Measurements from ENCODE around the gene AK9. TPM values are rescaled to one million over a fixed set of nuclear protein-coding genes. Genes with fewer than 3 reads are reported as not detected.
"Not testable (repeated sequence)": the region's sequence is repeated elsewhere in the genome, so short reads cannot be mapped to it uniquely, and the experiment has no call there.

AK9 gene
- 1 to 10 TPM; 8.0 to 8.2 TPM for total RNA-seq

DNA sequence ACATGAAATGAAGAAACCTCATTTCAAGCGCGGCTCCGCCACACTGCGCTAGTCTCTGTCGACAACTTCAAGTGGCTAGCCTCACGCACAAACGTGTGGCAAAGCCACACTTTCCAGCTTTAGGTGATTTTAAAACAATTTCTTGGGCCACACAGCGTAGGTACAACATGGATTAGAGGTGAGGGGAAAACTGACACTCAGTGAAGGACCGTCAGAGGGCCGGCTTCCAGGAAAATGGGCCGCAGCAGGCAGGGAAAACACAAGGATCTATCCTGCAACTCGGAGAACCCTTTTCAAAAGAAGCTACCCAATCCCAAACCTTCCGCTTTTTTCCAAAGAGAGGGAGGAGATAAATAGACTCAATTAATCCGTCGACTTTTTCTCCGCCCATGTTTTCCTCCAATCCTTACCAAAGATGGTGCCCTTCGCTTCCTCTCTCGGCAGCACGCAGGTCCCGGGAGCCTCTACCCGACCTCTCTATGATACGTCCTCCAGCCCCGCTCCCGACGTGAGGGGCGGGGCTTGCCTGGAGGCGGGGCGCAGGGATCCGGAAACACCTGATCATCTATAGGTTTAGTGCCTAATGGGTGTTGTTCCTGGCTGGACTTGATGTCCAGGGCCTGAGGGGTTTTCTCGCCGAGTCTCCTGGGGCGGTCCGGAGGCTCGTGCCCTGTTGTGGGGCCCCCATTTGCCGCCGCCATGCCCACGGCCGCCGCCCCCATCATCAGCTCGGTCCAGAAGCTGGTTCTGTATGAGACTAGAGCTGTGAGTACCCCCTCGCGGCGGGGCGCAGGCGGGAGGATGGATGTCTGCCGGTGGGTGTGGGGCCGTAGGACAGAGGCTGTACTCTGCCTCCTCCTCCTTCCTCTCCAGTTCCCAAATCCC, at the start of gene AK9, which contains the start of gene FIG4:
Gene AK9 (minus strand): TSS at position 466 of the 885 bp plus-strand sequence. CDS start 15,457 bp downstream, outside the sequence.
Gene FIG4 (plus strand): TSS at position 560 of the 885 bp plus-strand sequence. CDS start 140 bp downstream, at position 700.
- H3K9me3 Mint-ChIP-seq: no peaks in the 10 kb centered on the region
- POLR2A ChIA-PET: interaction anchor here (0.6 kb wide), 1 partner anchor 203 kb away, joined by 6 read pairs; no protein-coding TSS in a partner anchor
- no peaks in the 10 kb centered on the region for H3K27me3 Mint-ChIP-seq
- peaks cover 1% of the 10 kb centered on the region for H3K36me3 Mint-ChIP-seq
- peaks cover 19% of the 10 kb centered on the region for H3K4me1 Mint-ChIP-seq
- DNase-seq: peak; percentile 91
- peak within 1 kb of the TSS; percentile 98 for H3K4me3 Mint-ChIP-seq
- ATAC-seq (ENCODE audit: low read depth): peak; percentile 98
- peak within 1 kb of the TSS; percentile 89 for H3K27ac Mint-ChIP-seq

DNA sequence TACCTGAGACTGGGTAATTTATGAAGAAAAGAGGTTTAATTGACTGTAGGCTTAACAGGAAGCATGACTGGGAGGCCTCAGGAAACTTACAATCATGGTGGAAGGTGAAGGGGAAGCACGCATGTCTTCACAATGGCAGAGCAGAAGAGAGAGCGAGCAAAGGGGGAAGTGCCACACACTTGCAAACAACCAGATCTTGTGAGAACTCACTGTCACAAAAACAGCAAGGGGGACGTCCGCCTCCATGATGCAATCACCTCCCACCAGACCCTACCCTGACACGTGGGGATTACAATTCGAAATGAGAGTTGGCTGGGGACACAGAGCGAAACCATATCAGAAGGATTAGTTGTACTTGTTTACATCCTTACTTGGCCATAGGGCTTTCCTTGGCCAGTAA, 49.8 kb upstream of the AK9 start:
- POLR2A ChIA-PET: no interaction called here
- peaks cover 38% of the 10 kb centered on the region for H3K36me3 Mint-ChIP-seq
- no peak overlapping the region for H3K27ac Mint-ChIP-seq

DNA sequence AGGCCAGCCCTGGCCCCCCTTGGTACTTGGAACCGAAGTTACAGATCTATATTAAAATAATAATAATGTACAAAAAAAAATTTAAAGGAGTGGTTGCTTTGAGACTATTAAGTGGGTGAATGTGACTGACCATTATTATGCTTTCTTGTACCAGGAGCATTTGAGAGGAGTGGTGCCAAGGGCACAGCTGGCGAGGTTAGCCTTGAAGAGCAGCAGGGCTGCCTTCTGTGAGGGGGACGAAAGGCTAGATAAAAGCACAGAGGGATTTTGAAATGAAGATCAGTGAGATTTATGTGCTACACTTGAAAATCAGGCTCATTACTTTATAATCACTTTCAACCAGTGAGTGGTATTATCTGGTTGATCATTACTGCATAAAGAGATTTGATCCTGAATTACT, 48.7 kb upstream of the AK9 start:
- no peaks in the 10 kb centered on the region for H3K4me1 Mint-ChIP-seq
- H3K36me3 Mint-ChIP-seq: peaks cover 27% of the 10 kb centered on the region
- H3K9me3 Mint-ChIP-seq: no peaks in the 10 kb centered on the region
- H3K27me3 Mint-ChIP-seq: no peaks in the 10 kb centered on the region
- POLR2A ChIA-PET: no interaction called here
- no peak overlapping the region for H3K27ac Mint-ChIP-seq
- no peak for DNase-seq
- no peak for ATAC-seq (ENCODE audit: low read depth)
- no peak overlapping the region for H3K4me3 Mint-ChIP-seq

More for the DNA sequence above, 49.8 kb upstream of the AK9 start:
- ATAC-seq (ENCODE audit: low read depth) (no peak), DNase-seq (no peak)
- Mint-ChIP-seq H3K4me3 (no peak overlapping the region), H3K4me1 (no peaks in the 10 kb centered on the region), H3K27me3 (no peaks in the 10 kb centered on the region), H3K9me3 (peaks cover 3% of the 10 kb centered on the region)

DNA sequence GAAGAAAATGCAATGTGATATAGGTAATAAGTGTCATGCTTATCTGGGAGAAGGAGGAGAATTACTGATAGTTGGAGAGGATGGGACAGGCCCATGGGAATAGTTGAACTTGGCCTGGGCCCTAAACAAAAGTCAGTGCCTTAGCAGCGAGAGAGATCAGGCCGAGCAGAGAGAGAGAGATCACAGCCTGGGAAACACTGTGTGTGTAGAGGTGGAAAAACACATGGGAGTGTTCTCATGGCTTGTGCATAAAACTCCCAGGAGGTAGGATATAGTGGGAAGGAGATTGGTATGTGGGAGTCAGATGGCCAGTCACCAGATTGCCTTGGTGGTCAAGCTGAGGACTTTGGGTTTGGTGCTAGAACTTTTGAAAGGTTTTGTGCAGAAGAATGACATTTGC, 47.7 kb upstream of the AK9 start:
- H3K4me3 Mint-ChIP-seq: no peak overlapping the region
- H3K27me3 Mint-ChIP-seq: no peaks in the 10 kb centered on the region
- POLR2A ChIA-PET: no interaction called here
- no peak overlapping the region for H3K27ac Mint-ChIP-seq
- no peaks in the 10 kb centered on the region for H3K9me3 Mint-ChIP-seq
- ATAC-seq (ENCODE audit: low read depth) (no peak), DNase-seq (no peak)
- H3K4me1 Mint-ChIP-seq: no peaks in the 10 kb centered on the region
- peaks cover 22% of the 10 kb centered on the region for H3K36me3 Mint-ChIP-seq

DNA sequence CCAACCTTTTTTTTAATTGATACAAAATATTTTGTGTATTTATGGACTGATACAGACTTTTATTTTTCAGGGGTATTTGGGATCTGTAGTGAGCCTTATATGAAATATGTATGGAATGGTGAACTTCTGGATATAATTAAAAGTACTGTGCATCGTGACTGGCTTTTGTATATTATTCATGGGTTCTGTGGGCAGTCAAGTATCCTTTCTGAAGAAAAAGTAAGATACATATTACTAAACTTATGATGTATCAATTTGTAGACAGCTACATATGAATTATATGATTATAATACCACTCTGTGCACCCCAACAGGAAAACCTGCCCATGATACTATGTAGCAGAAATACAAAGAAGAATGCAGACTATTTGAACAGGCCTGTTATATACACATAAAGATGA, 47.3 kb upstream of the AK9 start:
- no peak overlapping the region for H3K27ac Mint-ChIP-seq
- no peaks in the 10 kb centered on the region for H3K27me3 Mint-ChIP-seq
- no peaks in the 10 kb centered on the region for H3K9me3 Mint-ChIP-seq
- no peak for ATAC-seq (ENCODE audit: low read depth)
- no peak for DNase-seq
- H3K4me1 Mint-ChIP-seq: no peaks in the 10 kb centered on the region
- no peak overlapping the region for H3K4me3 Mint-ChIP-seq
- POLR2A ChIA-PET: no interaction called here
- H3K36me3 Mint-ChIP-seq: peaks cover 21% of the 10 kb centered on the region

DNA sequence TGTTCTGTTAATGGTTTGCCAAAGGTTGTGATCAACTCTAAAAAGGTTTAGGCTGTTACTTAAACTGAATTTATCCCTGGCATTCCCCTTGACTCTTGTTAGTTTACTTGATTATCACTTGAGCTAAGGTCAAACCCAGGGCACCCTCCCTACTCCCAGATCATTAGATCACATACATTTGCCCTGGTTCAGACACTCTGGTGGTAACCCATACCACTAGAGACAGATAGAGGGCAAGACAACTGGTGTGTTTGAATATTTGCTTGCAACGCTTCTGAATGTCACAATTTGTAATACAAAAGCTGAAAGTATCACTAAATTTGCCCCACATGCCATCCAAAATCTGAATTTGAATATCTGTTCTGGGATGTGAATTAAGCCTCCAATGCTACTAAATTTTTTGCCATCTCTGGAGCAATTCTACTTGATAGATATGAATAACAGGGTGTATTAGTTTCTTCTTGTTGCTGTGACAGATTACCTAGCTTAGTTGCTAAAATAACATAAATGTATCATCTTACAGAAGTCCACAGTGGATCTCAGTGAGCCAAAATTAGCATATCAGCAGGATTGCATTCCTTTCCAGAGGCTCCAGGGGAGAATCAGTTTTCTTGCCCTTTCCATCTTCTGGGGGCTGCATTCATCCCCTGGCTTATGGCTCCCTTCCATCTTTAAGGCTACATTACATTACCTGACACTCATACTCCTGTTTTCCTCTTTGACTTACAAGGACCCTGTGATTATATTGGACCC, 45.4 kb upstream of the AK9 start:
- Mint-ChIP-seq H3K4me3 (no peak overlapping the region), H3K27ac (no peak overlapping the region)

DNA sequence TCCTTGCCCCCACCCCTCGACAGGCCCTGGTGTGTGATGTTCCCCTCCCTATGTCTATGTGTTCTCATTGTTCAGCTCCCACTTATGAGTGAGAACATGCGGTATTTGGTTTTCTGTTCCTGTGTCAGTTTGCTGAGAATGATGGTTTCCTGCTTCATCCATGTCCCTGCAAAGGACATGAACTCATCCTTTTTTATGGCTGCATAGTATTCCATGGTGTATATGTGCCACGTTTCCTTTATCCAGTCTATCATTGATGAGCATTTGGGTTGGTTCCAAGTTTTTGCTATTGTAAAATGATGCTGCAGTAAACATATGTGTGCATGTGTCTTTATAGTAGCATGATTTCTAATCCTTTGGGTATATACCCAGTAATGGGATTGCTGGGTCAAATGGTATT, 34.2 kb upstream of the AK9 start:
- POLR2A ChIA-PET; DNase-seq; H3K4me1 Mint-ChIP-seq; H3K4me3 Mint-ChIP-seq; H3K27ac Mint-ChIP-seq; H3K9me3 Mint-ChIP-seq; H3K27me3 Mint-ChIP-seq; ATAC-seq (ENCODE audit: low read depth): not testable (repeated sequence)
- H3K36me3 Mint-ChIP-seq: peaks cover 17% of the 10 kb centered on the region

More for the DNA sequence above, 45.4 kb upstream of the AK9 start:
- peaks cover 21% of the 10 kb centered on the region for H3K36me3 Mint-ChIP-seq
- no peak for ATAC-seq (ENCODE audit: low read depth)
- H3K9me3 Mint-ChIP-seq: no peaks in the 10 kb centered on the region
- POLR2A ChIA-PET: no interaction called here
- no peaks in the 10 kb centered on the region for H3K4me1 Mint-ChIP-seq
- no peak for DNase-seq
- H3K27me3 Mint-ChIP-seq: no peaks in the 10 kb centered on the region

DNA sequence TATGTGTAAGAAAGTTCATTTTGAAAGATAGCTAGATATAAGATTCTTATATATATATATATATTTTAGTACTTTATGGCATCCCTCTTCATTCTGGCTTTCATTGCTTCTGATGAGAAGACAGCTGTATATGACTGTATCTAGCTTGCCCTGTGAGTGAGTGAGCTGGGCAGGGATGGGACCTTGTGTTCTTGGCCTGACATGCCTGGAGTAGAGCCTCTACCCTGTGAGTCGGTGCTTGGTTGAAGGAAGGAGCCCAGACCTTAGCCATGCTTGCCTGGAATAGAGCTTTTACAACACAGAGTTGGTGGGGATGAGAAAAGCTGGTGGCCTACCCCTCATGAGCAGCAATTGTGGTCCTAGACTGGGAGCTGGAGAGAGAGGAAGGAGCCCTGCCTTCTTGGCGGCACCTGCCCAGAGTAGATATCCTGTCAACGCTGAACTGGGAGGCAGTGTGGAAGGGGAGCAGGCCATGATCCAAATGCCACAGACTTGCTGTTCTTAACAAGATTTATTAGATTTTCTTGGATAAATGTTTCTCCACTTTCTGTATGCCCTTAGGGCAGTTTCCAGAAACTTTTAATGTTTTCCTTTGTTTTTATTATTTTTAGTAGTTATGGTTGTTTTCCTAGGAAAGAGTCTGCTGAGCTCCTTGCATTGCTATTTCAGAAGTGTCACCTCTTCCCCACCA, 31.7 kb upstream of the AK9 start:
- DNase-seq (no peak), ATAC-seq (ENCODE audit: low read depth) (no peak)
- H3K27me3 Mint-ChIP-seq: no peaks in the 10 kb centered on the region
- H3K4me1 Mint-ChIP-seq: no peaks in the 10 kb centered on the region
- POLR2A ChIA-PET: no interaction called here
- H3K4me3 Mint-ChIP-seq: no peak overlapping the region
- H3K9me3 Mint-ChIP-seq: peaks cover 3% of the 10 kb centered on the region
- H3K27ac Mint-ChIP-seq: no peak overlapping the region
- H3K36me3 Mint-ChIP-seq: peaks cover 19% of the 10 kb centered on the region

DNA sequence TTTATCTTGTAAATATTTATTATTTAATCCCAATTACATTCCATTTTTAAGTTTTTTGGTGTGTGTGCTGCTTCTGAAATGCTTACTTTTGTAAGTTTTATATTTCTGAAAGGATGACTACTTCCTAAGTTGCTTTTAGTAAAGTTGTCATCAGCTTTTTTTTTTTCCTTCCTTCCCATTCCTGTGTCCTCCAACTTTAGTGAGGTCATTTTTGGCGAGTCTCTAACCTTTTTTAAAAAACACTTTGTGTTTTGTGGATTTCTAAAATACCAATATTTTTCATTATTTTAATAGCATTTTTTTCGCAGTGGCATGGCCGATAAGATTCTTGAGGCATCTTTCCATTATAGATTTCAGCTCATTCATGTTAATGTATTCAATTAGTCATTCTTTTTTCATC, 31.0 kb upstream of the AK9 start:
- Mint-ChIP-seq H3K27me3 (no peaks in the 10 kb centered on the region), H3K4me1 (no peaks in the 10 kb centered on the region), H3K9me3 (peaks cover 3% of the 10 kb centered on the region), H3K27ac (no peak overlapping the region), H3K36me3 (peaks cover 22% of the 10 kb centered on the region), H3K4me3 (no peak overlapping the region)
- DNase-seq (no peak), ATAC-seq (ENCODE audit: low read depth) (no peak)
- POLR2A ChIA-PET: no interaction called here

DNA sequence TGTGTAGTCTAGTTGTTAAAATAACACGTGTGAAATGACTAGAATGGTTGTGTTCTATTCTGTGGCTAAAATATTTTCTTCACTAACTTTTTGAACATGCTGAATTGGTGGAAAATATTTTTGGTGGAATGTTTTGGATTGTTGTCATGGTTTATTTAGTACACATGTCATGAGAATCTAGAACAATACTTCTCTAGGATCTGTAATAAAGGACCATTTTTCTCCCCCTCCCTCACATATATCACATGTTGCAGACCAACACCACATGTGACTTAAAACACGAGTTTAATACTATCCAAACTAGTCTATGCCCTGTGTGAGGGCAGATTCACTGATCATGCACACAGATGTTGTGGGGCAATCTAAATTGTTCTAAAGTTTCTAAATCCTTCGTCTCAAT, 29.3 kb upstream of the AK9 start:
- Mint-ChIP-seq H3K27me3 (no peaks in the 10 kb centered on the region), H3K4me1 (no peaks in the 10 kb centered on the region), H3K36me3 (peaks cover 16% of the 10 kb centered on the region), H3K9me3 (peaks cover 2% of the 10 kb centered on the region), H3K4me3 (no peak overlapping the region), H3K27ac (no peak overlapping the region)
- DNase-seq (no peak), ATAC-seq (ENCODE audit: low read depth) (no peak)
- POLR2A ChIA-PET: no interaction called here

DNA sequence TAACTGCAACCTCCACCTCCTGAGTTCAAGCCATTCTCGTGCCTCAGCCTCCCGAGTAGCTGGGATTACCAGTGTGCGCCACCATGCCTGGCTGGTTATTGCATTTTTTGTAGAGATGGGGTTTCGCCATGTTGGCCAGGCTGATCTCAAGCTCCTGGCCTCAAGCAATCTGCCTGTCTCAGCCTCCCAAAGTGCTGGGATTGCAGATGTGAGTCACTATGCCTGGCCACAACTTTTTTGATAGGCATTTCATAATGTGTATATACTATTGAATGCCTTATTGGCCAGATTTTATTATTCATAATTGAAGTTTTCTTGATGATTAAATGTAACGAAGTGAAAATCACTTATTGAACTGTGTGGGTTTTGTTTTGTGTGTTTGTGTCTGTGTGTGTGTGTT, 28.0 kb upstream of the AK9 start:
- Mint-ChIP-seq H3K4me1 (no peaks in the 10 kb centered on the region), H3K36me3 (peaks cover 9% of the 10 kb centered on the region), H3K27me3 (no peaks in the 10 kb centered on the region), H3K4me3 (no peak overlapping the region), H3K27ac (no peak overlapping the region), H3K9me3 (no peaks in the 10 kb centered on the region)
- DNase-seq (no peak), ATAC-seq (ENCODE audit: low read depth) (no peak)
- POLR2A ChIA-PET: no interaction called here

DNA sequence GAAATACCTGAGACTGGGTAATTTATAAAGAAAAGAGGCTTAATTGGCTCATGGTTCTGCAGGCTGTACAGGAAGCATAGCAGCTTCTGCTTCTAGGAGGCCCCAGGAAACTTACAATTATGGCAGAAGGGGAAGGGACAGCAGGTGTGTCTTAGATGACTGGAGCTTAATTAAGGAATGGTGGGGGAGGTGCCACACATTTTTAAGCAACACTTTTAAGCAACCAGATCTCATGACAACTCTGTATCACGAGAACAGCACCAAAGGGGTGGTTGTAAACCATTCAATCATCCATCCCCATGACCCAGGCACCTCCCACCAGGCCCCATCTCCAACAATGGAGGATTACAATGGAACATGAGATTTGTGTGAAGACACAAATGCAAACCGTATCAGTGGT, 27.0 kb upstream of the AK9 start:
- peaks cover 7% of the 10 kb centered on the region for H3K36me3 Mint-ChIP-seq
- no peaks in the 10 kb centered on the region for H3K9me3 Mint-ChIP-seq
- ATAC-seq (ENCODE audit: low read depth): no peak
- H3K27ac Mint-ChIP-seq: no peak overlapping the region
- no peaks in the 10 kb centered on the region for H3K4me1 Mint-ChIP-seq
- POLR2A ChIA-PET: no interaction called here
- DNase-seq: no peak
- H3K4me3 Mint-ChIP-seq: no peak overlapping the region
- no peaks in the 10 kb centered on the region for H3K27me3 Mint-ChIP-seq

DNA sequence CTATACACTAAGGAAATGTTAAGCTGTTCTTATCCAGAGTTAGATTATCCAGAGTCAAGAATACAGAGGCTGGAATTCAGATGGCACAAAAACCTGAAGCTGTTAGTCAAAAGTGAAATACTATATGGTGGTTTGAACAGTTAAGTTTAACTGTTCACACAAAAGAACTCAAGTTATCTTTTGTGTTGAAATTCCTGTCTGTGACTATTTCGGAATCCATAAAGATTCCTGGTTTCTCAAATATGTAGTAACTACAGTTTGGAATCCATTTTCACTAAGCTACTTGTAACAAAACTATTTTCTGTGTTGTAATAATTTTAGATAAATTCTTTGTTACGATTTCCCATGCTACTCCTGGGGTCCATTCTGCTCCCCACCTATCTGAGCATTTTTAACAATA, 24.6 kb upstream of the AK9 start:
- no peak overlapping the region for H3K27ac Mint-ChIP-seq
- no peaks in the 10 kb centered on the region for H3K27me3 Mint-ChIP-seq
- H3K4me3 Mint-ChIP-seq: no peak overlapping the region
- H3K4me1 Mint-ChIP-seq: no peaks in the 10 kb centered on the region
- peaks cover 6% of the 10 kb centered on the region for H3K36me3 Mint-ChIP-seq
- no peak for ATAC-seq (ENCODE audit: low read depth)
- H3K9me3 Mint-ChIP-seq: no peaks in the 10 kb centered on the region
- POLR2A ChIA-PET: no interaction called here
- no peak for DNase-seq

Measured in activated naive CD8-positive, alpha-beta T cell treated with anti-CD3 and anti-CD28 coated beads, Interleukin-2, amount 10 ng/mL, durations not matched to agents 7 days and 5 days (primary cell).